Kidney (tissue), 14 donors: ENCODE measurements around the gene FLAD1. TPM values are rescaled to one million over a fixed set of nuclear protein-coding genes. Genes with fewer than 3 reads are reported as not detected.

ENCODE experiments used
- DNase-seq, 5 donors: peaks; one replicate each; pipeline ENCODE4 v3.0.0-alpha.2; 2013 to 2020
- FAIRE-seq: peaks from 2 replicates; lab custom pipeline; 2012; peaks lifted over from hg19 to GRCh38; lab: Jason Lieb, UNC
- H3K27ac ChIP-seq, 2 donors: one replicate each; pipeline ENCODE4 v1.7.0; 2013; ENCODE audit warnings: low read depth in 2 of 2, low read length in 2 of 2, inconsistent platforms in 1 of 2
- H3K27me3 ChIP-seq: one replicate; pipeline ENCODE4 v1.7.1; 2013; ENCODE audit warnings: low read length, inconsistent platforms; ENCODE audit not compliant: control insufficient read depth, insufficient read depth
- H3K36me3 ChIP-seq, 3 donors: one replicate each; pipeline versions ENCODE4 v1.7.0 to v1.7.1; 2013; ENCODE audit warnings: low read length in 3 of 3, control low read depth in 1 of 3, inconsistent platforms in 1 of 3; ENCODE audit not compliant: insufficient read depth in 3 of 3, control insufficient read depth in 2 of 3
- H3K4me1 ChIP-seq, 3 donors: one replicate each; pipeline versions ENCODE4 v1.7.0 to v1.7.1; 2013; ENCODE audit warnings: low read length in 3 of 3, inconsistent platforms in 1 of 3, low read depth in 1 of 3; ENCODE audit not compliant: control insufficient read depth in 2 of 3, insufficient read depth in 2 of 3
- H3K4me3 ChIP-seq, 3 donors: one replicate each; pipeline versions ENCODE4 v1.7.0 to v1.8.1; 2013; ENCODE audit warnings: low read length in 3 of 3, control low read depth in 1 of 3, inconsistent platforms in 1 of 3
- H3K9ac ChIP-seq, 3 donors: one replicate each; pipeline versions ENCODE4 v1.7.0 to v1.7.1; 2013; ENCODE audit warnings: low read length in 3 of 3, control low read depth in 1 of 3, inconsistent platforms in 1 of 3
- H3K9me3 ChIP-seq, 3 donors: one replicate each; pipeline versions ENCODE4 v1.7.0 to v1.7.1; 2013; ENCODE audit warnings: low read length in 3 of 3, control low read depth in 1 of 3, inconsistent platforms in 1 of 3; ENCODE audit not compliant: control insufficient read depth in 2 of 3, insufficient read depth in 1 of 3
- intact Hi-C: fragments of 100-400 bp; cut with DNase I; formaldehyde crosslinking; loops from one replicate; pipeline ENCODE4 v1.11.1; 2022
- polyA plus RNA-seq: library from polyadenylated mRNA; stranded (reverse); fragments of 350-450 nt; fragmentation: Illumina TruSeq; extraction: RNeasy Lipid Tissue Mini Kit (QIAGEN cat#74804); gene quantifications from one replicate; pipeline ENCODE4 v1.2.3, GENCODE V29; 2014; ENCODE audit warnings: low read depth, low replicate concordance; ENCODE audit not compliant: insufficient read depth
- total RNA-seq: library from RNA; stranded (reverse); fragmentation: NEBNext Ultra II Directional; extraction: Animal tissue kit (Norgen Biotek cat#: 25700); gene quantifications from one replicate; pipeline ENCODE4 v1.2.1, GENCODE V29; 2021
- TF ChIP-seq, protein P1 (sequence below): IDR thresholded peaks from 3 replicates; pipeline ENCODE4 v1.5.1; 2012; ENCODE audit warnings: mild to moderate bottlenecking, moderate library complexity, borderline replicate concordance; ENCODE audit not compliant: insufficient read depth; ENCODE audit errors: extremely low read depth
- donor health status: control.
- donor health status: control.
- donor health status: control.
- donor health status: control.
- donor health status: control.
- donor health status: DM: yes; HTN: yes; CAD: no.
- donor health status: Normal renal cell carcinoma (clear cell type).

The FLAD1 gene
- total and polyA plus RNA-seq, 2 donors from 2014 or later, result 34.1 to 37.9 TPM

GRCh38 chr1:155010211-155010918, 27.2 kb downstream of the FLAD1 start:
- H3K4me1 ChIP-seq, result peaks cover 0 to 48% (median 30%) of the 10 kb centered on the region in 3 donors
- no peaks in the 10 kb centered on the region for H3K9me3 ChIP-seq
- TF ChIP-seq, protein P1, sequence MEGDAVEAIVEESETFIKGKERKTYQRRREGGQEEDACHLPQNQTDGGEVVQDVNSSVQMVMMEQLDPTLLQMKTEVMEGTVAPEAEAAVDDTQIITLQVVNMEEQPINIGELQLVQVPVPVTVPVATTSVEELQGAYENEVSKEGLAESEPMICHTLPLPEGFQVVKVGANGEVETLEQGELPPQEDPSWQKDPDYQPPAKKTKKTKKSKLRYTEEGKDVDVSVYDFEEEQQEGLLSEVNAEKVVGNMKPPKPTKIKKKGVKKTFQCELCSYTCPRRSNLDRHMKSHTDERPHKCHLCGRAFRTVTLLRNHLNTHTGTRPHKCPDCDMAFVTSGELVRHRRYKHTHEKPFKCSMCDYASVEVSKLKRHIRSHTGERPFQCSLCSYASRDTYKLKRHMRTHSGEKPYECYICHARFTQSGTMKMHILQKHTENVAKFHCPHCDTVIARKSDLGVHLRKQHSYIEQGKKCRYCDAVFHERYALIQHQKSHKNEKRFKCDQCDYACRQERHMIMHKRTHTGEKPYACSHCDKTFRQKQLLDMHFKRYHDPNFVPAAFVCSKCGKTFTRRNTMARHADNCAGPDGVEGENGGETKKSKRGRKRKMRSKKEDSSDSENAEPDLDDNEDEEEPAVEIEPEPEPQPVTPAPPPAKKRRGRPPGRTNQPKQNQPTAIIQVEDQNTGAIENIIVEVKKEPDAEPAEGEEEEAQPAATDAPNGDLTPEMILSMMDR, result no peak
- no peaks in the 10 kb centered on the region for H3K36me3 ChIP-seq
- H3K27ac ChIP-seq, result no peak overlapping the region
- FAIRE-seq (no peak), DNase-seq (peak in 1 of 5 donors; percentile 59)
- intact Hi-C loops, result no loop called here
- H3K27me3 ChIP-seq, result no peaks in the 10 kb centered on the region
- no peak overlapping the region for H3K9ac ChIP-seq
- H3K4me3 ChIP-seq, result no peak overlapping the region

GRCh38 chr1:155011004-155011416, 27.9 kb downstream of the FLAD1 start:
- Histone ChIP-seq H3K4me1 (peaks cover 0 to 46% (median 29%) of the 10 kb centered on the region in 3 donors), H3K9me3 (no peaks in the 10 kb centered on the region), H3K36me3 (no peaks in the 10 kb centered on the region), H3K4me3 (no peak overlapping the region), H3K27ac (peak overlapping the region in 1 of 2 donors; percentile 57), H3K9ac (no peak overlapping the region), H3K27me3 (no peaks in the 10 kb centered on the region)
- TF ChIP-seq, protein P1, result no peak
- intact Hi-C loops, result no loop called here
- DNase-seq (no peak), FAIRE-seq (no peak)

DNA sequence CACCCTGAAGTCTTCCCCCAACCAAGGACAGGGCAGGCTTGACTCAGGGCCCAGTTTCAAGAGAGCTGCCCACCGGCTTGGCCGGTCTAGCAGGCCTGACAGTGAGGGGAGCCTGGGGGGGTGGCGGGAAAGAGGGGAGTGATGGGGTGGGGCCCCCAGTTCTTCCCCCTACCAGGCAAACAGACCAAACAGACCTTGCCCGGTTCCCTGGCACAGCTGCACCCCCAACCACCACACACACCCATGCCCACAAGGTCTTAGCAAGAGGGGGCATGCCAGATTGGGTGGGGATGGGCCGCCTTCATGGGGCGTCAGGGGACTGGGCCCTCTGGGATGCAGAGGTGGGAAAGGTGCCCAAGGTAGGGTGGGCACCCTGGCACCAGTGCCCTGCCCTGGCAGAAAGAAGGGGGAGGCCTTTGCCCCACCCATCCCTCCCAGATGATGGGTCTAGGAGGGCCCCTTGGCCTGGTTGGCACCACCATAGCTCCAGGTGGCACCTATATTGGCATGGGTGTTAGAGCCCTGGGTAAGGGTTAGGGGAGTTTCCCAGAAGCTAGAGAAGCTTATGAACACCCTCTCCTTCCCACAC, 28.4 kb downstream of the FLAD1 start:
- H3K4me1 ChIP-seq, result peaks cover 0 to 41% (median 24%) of the 10 kb centered on the region in 3 donors

More for the DNA sequence above, 28.4 kb downstream of the FLAD1 start:
- Histone ChIP-seq H3K9ac (no peak overlapping the region), H3K27ac (peak overlapping the region in 1 of 2 donors; percentile 57), H3K36me3 (no peaks in the 10 kb centered on the region), H3K9me3 (no peaks in the 10 kb centered on the region), H3K27me3 (no peaks in the 10 kb centered on the region), H3K4me3 (no peak overlapping the region)
- intact Hi-C loops, result no loop called here
- TF ChIP-seq, protein P1, result no peak
- DNase-seq (peak in 1 of 5 donors; percentile 72), FAIRE-seq (no peak)
